A549 (cell line): Measurements from ENCODE around the gene COL28A1.

ENCODE experiments used
- CTCF ChIP-seq: fragments of >200 bp; sonication (Bioruptor Twin); formaldehyde crosslinking; IDR thresholded peaks from 3 replicates; pipeline ENCODE4 v1.5.1; 2016
- GATA3 ChIP-seq: IDR thresholded peaks from 2 replicates; pipeline ENCODE4 v1.6.1; 2012; ENCODE audit warnings: borderline replicate concordance
- HMGXB4 ChIP-seq: fragments of 250-450 bp; sonication (Bioruptor Pico); IDR thresholded peaks from 2 replicates; pipeline ENCODE4 v1.5.0; 2021; ENCODE audit warnings: mild to moderate bottlenecking, moderate library complexity, borderline replicate concordance
- KDM5A ChIP-seq: fragments of 200-600 bp; sonication (generic); IDR thresholded peaks from 2 replicates; pipeline ENCODE4 v1.6.1; 2016; ENCODE audit warnings: antibody characterized with exemption, mild to moderate bottlenecking
- RAD21 ChIP-seq, 2 experiments: fragments of >200 bp in 1 of 2; sonication (Bioruptor Twin) in 1 of 2; formaldehyde crosslinking in 1 of 2; IDR thresholded peaks in 1 of 2; conservative IDR thresholded peaks in 1 of 2; 2 replicates in 1 of 2; 3 replicates in 1 of 2; pipeline ENCODE4 v1.6.1; 2012 to 2018; ENCODE audit warnings: inconsistent platforms in 1 of 2

- TF ChIP-seq HMGXB4 (CRISPR knock-in tag) (no peak), KDM5A (no peak), CTCF (no peak), RAD21 (conservative IDR thresholded peaks at IDR 0.05 in 1 of 2, IDR thresholded peaks at IDR 0.05 in 1 of 2) (no peak), GATA3 (no peak)
Observed at GRCh38 chr7:7385421-7385820, 150.3 kb downstream of the COL28A1 start.
